ENCODE data around the gene GATAD2A.

The GATAD2A gene

DNA sequence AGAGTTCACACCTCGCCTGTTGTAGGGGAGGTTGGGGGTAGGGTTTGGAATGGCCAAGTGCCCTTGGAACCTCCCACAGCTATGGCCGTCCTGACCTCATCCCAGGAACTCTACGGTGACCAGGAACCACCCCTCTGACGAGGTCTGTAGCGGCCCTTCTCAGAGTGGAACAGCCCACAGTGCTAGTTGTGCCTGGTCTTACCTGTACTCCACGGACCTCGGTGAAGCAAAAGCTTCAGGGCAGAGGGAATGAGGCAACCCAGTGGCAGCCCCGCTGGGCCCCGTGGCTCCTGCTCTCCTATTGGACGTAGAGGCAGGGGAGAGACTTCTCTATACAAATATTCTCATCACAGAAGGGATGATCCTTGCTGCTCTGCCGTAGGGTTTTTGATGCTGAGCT is 102.7 kb downstream of the GATAD2A start:
- H2AFZ ChIP-seq (ENCODE audit: low read length) = no peak overlapping the region
- TF ChIP-seq EZH2phosphoT487 (IDR thresholded peaks at IDR 0.05; ENCODE audit: borderline replicate concordance) (no peak), CTCF (conservative IDR thresholded peaks at IDR 0.05; ENCODE audit: low read length) (no peak)
- no peaks in the 10 kb centered on the region for H3F3A ChIP-seq (ENCODE audit: low read depth)
- no peaks in the 10 kb centered on the region for H3K9me2 ChIP-seq (replicated peaks; ENCODE audit: low read depth, low read length)
- no peak overlapping the region for H3K4me3 ChIP-seq (ENCODE audit: low read length, poor library complexity, severe bottlenecking)
- H3K27me3 ChIP-seq (ENCODE audit: insufficient read depth, low read length, poor library complexity, severe bottlenecking) = no peaks in the 10 kb centered on the region
- no peaks in the 10 kb centered on the region for H3K79me2 ChIP-seq (ENCODE audit: insufficient read depth, low read length)
- H3K9ac ChIP-seq (ENCODE audit: low read depth, low read length, poor library complexity, severe bottlenecking) = no peak overlapping the region
- no peak overlapping the region for H3K4me2 ChIP-seq (ENCODE audit: low read depth, low read length, poor library complexity, severe bottlenecking)
- no peaks in the 10 kb centered on the region for H3K9me3 ChIP-seq (ENCODE audit: insufficient read depth, low read depth, low read length)
- no peaks in the 10 kb centered on the region for H3K4me1 ChIP-seq (ENCODE audit: insufficient read depth, low read length, poor library complexity, severe bottlenecking)
- no peaks in the 10 kb centered on the region for H4K20me1 ChIP-seq (ENCODE audit: insufficient read depth, low read length, poor library complexity, severe bottlenecking)
- H3K36me3 ChIP-seq (ENCODE audit: insufficient read depth, low read length) = peaks cover 44% of the 10 kb centered on the region; the same call in 1 of the 2 replicates

DNA sequence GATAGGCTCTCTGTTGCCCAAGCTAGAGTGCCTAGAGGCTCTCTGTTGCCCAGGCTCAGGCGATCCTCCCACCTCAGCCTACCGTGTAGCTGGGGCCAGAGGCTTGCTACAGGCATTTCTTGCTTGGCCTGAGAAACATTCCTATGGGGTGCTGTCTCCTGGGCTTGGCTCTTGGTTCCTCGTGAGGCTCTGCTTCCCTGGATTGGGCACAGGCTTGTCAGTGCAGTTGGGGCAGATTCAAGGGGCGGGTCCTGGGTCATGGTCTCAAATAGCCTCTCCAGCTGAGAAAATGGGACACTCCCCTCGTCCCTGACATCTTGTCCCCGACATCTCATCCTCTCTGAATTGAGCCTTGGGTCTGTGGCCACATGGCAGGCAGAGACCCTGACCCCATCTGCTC is 105.0 kb downstream of the GATAD2A start:
- H3K27me3 ChIP-seq (ENCODE audit: insufficient read depth, low read length, poor library complexity, severe bottlenecking) = no peaks in the 10 kb centered on the region
- no peak for TF ChIP-seq CTCF (conservative IDR thresholded peaks at IDR 0.05; ENCODE audit: low read length)
- TF ChIP-seq EZH2phosphoT487 (IDR thresholded peaks at IDR 0.05; ENCODE audit: borderline replicate concordance) = no peak
- no peak overlapping the region for H3K9ac ChIP-seq (ENCODE audit: low read depth, low read length, poor library complexity, severe bottlenecking)
- peaks cover 24% of the 10 kb centered on the region; the same call in 1 of the 2 replicates for H3K36me3 ChIP-seq (ENCODE audit: insufficient read depth, low read length)
- H3K4me2 ChIP-seq (ENCODE audit: low read depth, low read length, poor library complexity, severe bottlenecking) = no peak overlapping the region
- H3K4me3 ChIP-seq (ENCODE audit: low read length, poor library complexity, severe bottlenecking) = no peak overlapping the region
- no peaks in the 10 kb centered on the region for H3K9me3 ChIP-seq (ENCODE audit: insufficient read depth, low read depth, low read length)
- no peaks in the 10 kb centered on the region for H3K9me2 ChIP-seq (replicated peaks; ENCODE audit: low read depth, low read length)
- H3K79me2 ChIP-seq (ENCODE audit: insufficient read depth, low read length) = peaks cover 8% of the 10 kb centered on the region; the same call in 1 of the 2 replicates
- peaks cover 1% of the 10 kb centered on the region for H3K4me1 ChIP-seq (ENCODE audit: insufficient read depth, low read length, poor library complexity, severe bottlenecking)
- no peak overlapping the region for H2AFZ ChIP-seq (ENCODE audit: low read length)
- H3F3A ChIP-seq (ENCODE audit: low read depth) = no peaks in the 10 kb centered on the region
- no peaks in the 10 kb centered on the region for H4K20me1 ChIP-seq (ENCODE audit: insufficient read depth, low read length, poor library complexity, severe bottlenecking)

GRCh38 chr19:19513682-19514081 is 108.2 kb downstream of the GATAD2A start:
- Histone ChIP-seq H3K4me2 (ENCODE audit: low read depth, low read length, poor library complexity, severe bottlenecking) (no peak overlapping the region), H3K4me1 (ENCODE audit: insufficient read depth, low read length, poor library complexity, severe bottlenecking) (peaks cover 18% of the 10 kb centered on the region), H3K4me3 (ENCODE audit: low read length, poor library complexity, severe bottlenecking) (no peak overlapping the region), H3K79me2 (ENCODE audit: insufficient read depth, low read length) (peaks cover 35% of the 10 kb centered on the region), H4K20me1 (ENCODE audit: insufficient read depth, low read length, poor library complexity, severe bottlenecking) (peaks cover 8% of the 10 kb centered on the region), H2AFZ (ENCODE audit: low read length) (no peak overlapping the region), H3K9ac (ENCODE audit: low read depth, low read length, poor library complexity, severe bottlenecking) (no peak overlapping the region), H3K36me3 (ENCODE audit: insufficient read depth, low read length) (no peaks in the 10 kb centered on the region), H3K27me3 (ENCODE audit: insufficient read depth, low read length, poor library complexity, severe bottlenecking) (no peaks in the 10 kb centered on the region), H3K9me2 (replicated peaks; ENCODE audit: low read depth, low read length) (no peaks in the 10 kb centered on the region), H3K9me3 (ENCODE audit: insufficient read depth, low read depth, low read length) (no peaks in the 10 kb centered on the region), H3F3A (ENCODE audit: low read depth) (no peaks in the 10 kb centered on the region)
- no peak for TF ChIP-seq CTCF (conservative IDR thresholded peaks at IDR 0.05; ENCODE audit: low read length)
- TF ChIP-seq EZH2phosphoT487 (IDR thresholded peaks at IDR 0.05; ENCODE audit: borderline replicate concordance) = no peak

All from Loucy (cell line).